Posterior cingulate gyrus (tissue), 11 donors: ENCODE data around the gene ACSS1.

ENCODE experiments used
- DNase-seq, 10 donors: peaks; one replicate each; pipeline versions ENCODE4 v3.0.0 to v3.0.0-alpha.2; 2020 to 2021; ENCODE audit warnings: mixed read lengths in 3 of 10
- intact Hi-C: fragments of 100-400 bp; cut with DNase I; formaldehyde crosslinking; loops from one replicate; pipeline ENCODE4 v1.15.1; 2023

ACSS1 gene

DNA sequence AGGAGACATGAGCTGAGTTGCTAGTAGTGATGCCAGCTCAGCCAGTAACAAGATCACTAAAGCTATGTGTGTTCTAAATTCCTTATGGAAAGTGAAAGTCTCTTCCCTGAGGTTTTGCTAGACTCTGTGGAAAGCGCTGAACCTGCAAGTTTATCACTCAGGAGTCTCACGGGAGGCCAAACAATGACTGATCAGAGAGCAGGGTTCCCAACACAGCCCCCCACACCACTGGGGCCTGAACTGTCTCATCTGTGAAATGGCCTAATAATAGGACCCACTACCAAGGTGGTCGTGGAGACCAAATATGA, 19.9 kb downstream of the ACSS1 start:
- DNase-seq, result peak in 2 of 10 donors; percentile 11 to 48
- intact Hi-C loops, result no loop called here

- peak in 2 of 10 donors; percentile 32 to 71 for DNase-seq
- intact Hi-C loops, result no loop called here
These were observed 20.4 kb downstream of the ACSS1 start for GRCh38 chr20:25037288-25038102.

DNA sequence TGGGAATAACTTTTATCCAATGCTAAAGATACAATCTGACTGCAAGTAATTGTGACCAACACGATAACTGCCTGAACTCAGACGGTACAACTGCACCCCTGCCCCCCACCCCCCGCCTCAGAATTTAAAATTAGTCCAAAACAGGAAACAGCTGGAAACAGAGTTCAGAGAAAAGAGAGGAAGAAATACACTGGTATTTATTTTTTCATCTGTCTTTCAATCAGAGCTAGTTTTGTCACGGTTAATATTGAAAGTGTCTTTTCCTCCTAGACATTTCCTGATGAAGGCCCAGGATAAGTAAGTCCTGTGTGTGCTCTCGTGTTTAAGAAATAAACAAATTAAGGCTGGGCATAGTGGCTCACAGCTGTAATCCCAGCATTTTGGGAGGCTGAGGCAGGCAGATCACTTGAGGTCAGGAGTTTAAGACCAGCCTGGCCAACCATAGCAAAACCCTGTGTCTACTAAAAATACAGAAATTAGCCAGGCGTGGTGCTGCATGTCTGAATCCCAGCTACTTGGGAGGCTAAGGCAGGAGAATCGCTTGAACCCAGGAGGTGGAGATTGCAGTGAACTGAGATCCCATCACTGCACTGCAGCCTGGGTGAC, 21.5 kb downstream of the ACSS1 start:
- intact Hi-C loops, result no loop called here
- DNase-seq, result peak in 1 of 10 donors; percentile 29

- peak in 2 of 10 donors; percentile 4 to 55 for DNase-seq
These were observed 22.0 kb downstream of the ACSS1 start for GRCh38 chr20:25035921-25036320.

GRCh38 chr20:25033924-25034300, 24.0 kb downstream of the ACSS1 start:
- DNase-seq, result peak in 2 of 10 donors; percentile 11 to 31
- intact Hi-C loops, result loop anchor here (2.0 kb wide), 2 partner anchors 23 to 39 kb away; no protein-coding TSS in a partner anchor

More at GRCh38 chr20:25035921-25036320, 22.0 kb downstream of the ACSS1 start:
- intact Hi-C loops, result no loop called here

GRCh38 chr20:25033265-25033923, 24.5 kb downstream of the ACSS1 start:
- intact Hi-C loops, result loop anchor here (2.0 kb wide), 2 partner anchors 23 to 39 kb away; no protein-coding TSS in a partner anchor
- DNase-seq, result peak in 1 of 10 donors; percentile 55

DNA sequence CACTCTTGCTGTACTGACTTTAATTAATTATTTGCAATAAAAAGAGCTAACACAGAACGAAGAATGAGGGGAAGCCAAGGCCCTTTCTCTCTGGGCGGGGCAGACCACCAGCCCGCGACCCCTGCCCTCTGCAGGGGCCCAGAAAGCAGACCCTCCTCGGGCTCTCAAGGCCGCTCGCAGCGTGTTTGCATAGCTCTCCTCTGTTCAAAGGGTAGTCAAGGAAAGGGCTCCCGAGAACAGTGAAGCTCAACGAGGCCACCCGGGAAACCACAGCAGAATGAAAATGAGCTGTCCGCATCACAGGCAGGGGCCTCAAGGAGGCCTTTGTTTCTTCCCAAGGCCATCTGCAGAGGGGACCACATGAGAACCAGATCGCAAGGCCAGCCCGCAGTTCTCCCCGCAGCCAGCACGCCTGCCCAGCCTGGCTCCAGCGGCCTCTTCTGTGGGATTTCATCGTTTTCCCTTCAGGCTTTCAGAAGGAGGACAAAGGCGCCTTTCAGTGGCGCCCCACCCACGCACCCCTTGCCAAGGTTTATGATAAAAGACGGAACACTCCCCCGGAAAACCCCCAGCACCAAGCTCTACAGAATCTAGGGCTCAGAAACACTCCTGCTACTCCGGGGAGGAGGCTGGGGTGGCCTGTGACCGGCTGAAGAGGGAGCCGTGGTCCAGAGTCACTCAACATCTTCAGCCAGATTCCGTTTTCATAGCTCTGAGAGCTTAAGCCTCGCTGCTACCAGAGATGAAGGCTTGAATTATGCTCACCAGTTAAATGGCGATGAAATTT, 25.3 kb downstream of the ACSS1 start:
- intact Hi-C loops, result loop anchor here (2.0 kb wide), 2 partner anchors 24 to 38 kb away; no protein-coding TSS in a partner anchor
- DNase-seq, result peak; percentile 84 to 99 (median 92)

GRCh38 chr20:25032065-25032477, 25.9 kb downstream of the ACSS1 start:
- intact Hi-C loops, result loop anchor here (2.0 kb wide), 2 partner anchors 25 to 37 kb away; no protein-coding TSS in a partner anchor
- DNase-seq, result peak in 9 of 10 donors; percentile 42 to 96 (median 73)

DNA sequence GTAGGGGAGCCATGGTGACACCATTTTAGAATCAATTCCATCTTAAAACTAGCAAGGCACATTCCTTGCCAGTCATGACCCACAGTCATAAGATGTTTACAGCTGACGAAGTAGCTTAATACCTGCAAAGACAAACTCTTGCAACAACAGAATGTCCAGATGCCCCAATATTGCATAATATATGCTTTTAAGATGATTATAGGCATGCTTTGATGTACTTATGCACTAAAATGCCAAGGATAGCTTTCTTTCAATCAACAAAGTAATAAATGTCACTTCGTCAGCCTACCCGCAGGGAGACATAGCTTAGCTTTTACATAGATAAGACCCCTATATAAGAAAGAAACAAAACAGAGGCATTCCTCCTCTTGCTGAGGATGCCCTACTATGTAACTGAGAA, 26.7 kb downstream of the ACSS1 start:
- DNase-seq, result no peak
- intact Hi-C loops, result no loop called here

GRCh38 chr20:25030649-25031207, 27.2 kb downstream of the ACSS1 start:
- DNase-seq, result peak in 4 of 10 donors; percentile 28 to 91 (median 70)
- intact Hi-C loops, result no loop called here

DNA sequence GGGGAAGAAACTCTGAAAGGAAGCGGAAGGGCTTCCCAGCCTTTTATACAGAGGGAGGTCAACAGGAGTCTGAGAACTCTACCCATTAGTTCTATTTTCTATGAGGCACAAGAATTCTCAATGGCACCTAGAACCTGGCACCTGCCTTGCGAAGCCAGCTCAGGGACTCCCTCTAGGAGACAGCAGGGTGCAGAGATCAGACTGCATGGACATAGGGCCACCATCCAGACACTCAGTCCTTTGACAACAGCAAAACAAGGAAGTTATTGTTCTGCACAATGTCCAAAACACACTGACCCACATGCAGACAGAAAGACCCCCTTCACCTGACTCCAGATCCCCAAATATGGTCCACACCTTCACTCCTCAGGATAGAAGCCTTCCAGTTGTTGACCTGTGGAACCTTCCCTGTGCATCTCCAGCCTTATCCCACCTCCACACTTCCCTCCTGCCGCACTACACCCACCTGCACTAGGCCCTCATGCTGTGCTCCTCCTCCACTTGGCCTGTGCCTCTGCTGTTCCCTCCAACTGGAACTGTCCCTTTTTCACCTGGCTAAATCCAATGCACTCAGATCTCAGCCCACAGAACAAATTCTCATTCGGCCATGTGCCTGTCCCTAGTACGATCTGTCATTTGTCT, 27.8 kb downstream of the ACSS1 start:
- peak in 4 of 10 donors; percentile 17 to 88 (median 62) for DNase-seq
- intact Hi-C loops, result no loop called here

DNA sequence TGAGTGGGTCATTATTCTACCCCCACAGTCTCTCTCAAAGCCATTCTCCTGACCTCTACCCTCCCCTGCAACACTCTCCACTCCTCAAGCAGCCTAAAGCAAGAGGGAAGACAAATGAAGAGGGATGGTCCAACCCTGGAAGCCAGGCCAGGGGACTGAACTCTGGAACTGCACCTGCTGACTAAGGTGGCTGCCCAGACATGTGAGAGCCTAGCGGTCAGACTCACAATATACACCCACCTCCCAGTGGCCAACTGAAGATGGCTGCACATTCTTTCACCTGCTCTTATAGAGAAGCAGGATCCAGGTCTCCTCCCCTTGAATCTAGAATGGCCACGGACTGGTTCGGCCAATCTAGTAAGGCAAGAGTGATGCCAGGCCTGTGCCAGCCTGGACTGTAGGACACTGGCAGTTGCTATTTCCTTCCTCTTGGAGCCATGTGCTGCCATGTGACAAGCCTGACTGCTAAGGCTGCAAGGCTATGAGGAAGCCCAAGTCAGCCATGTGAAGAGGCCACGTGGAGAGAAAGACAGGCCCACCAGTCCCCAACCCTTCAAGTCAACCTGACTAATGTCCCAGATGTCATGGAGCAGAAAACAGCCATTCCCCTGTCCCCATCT, 31.8 kb downstream of the ACSS1 start:
- peak in 6 of 10 donors; percentile 0 to 66 (median 20) for DNase-seq

DNA sequence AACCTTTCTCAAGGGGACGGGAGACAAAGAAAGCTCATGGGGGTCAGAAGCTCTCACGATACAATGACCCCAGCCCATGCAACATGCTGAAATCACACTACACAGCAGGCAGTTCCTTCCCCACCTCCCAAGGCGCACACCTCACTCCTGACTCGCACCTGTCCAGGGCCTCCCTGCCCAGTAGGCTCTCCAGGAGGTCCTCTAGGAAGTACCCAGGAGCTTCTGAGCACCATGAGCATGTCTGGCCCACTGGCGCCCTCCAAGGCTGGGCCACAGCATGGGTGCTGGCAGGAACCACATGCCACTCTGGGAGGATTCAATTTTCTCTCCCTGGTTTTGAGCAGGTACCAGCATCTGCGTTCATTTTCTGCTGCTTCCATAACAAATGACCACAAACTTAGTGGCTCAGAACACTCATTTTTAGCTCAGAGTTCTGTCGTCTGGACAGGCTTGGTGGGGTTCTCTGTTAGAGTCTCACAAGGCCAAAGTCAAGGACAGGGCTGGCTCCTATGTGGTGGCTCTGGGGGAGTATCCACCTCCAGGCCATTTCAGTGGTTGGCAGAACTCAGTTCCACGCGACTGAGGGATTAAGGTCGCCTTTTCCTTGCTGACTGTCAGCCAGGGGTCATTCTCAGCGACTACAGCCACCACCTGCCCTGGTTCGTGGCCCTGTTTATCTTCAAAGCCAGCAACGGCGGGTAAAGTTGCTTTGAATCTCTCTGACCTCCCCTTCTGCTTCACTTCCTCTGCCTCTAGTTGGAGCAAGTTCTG, 32.7 kb downstream of the ACSS1 start:
- intact Hi-C loops, result no loop called here
- DNase-seq, result peak in 6 of 10 donors; percentile 0 to 67 (median 27)

More for the DNA sequence above, 31.8 kb downstream of the ACSS1 start:
- intact Hi-C loops, result no loop called here

- DNase-seq, result peak in 5 of 10 donors; percentile 2 to 56 (median 17)
- intact Hi-C loops, result no loop called here
These were observed 33.8 kb downstream of the ACSS1 start for GRCh38 chr20:25024171-25024570.

DNA sequence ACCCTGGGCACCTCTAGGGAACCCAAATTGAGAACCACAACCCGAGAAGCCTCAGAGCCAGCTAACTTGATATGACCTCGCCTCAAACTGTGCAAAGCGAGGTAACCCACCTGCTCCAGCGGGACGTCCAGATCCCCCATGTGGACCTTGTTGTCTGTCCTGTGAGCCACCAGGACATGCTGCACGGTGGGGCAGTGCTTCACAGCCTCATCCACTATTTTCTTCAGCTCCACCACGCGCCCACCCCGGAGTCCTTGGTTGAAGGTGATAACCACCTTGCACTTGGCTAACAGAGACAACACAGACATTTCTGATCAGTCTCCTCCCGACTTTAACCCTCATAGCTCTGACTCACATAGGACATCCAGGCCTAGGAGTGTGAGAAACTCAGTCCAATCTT, 34.6 kb downstream of the ACSS1 start:
- DNase-seq, result peak in 5 of 10 donors; percentile 4 to 46 (median 15)
- intact Hi-C loops, result no loop called here

DNA sequence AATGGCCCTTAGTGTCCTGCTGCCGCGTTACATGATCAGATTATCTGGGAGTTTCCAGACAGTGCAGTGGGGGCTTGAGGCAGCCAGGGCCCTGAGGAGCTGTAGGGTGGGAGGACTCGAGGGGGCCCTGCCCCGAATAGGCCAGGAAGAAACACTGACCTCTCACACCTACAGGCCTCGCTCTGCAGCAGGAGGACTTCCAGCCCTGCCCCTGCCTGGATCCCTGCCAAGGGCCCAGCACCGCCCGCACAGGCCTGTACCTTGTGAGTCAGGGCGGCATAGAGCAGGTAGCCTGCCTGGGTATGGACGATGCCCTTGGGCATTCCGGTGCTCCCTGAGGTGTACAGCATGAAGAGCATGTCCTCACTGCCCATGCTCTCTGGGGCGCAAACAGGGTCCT, 35.3 kb downstream of the ACSS1 start:
- peak in 5 of 10 donors; percentile 14 to 80 (median 48) for DNase-seq
- intact Hi-C loops, result no loop called here

DNA sequence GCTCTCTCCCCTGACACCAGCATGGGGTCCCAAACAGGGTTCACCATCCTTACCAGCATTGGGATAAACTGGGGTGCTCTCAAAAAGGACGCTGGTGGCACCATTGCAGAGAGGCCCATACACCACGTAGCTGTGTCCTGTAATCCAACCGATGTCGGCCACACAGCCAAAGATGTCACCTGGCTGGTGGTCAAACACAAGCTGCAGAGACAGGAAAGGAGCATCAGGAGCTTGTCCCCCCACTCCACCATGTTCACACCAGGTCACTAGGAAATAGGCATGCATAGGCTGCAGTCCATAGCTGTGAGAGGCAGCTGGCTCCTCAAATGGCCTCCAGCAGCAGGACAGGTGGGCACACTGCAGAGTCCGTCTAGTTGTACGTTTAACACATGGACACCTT, 36.6 kb downstream of the ACSS1 start:
- intact Hi-C loops, result no loop called here
- peak in 3 of 10 donors; percentile 5 to 62 (median 11) for DNase-seq

DNA sequence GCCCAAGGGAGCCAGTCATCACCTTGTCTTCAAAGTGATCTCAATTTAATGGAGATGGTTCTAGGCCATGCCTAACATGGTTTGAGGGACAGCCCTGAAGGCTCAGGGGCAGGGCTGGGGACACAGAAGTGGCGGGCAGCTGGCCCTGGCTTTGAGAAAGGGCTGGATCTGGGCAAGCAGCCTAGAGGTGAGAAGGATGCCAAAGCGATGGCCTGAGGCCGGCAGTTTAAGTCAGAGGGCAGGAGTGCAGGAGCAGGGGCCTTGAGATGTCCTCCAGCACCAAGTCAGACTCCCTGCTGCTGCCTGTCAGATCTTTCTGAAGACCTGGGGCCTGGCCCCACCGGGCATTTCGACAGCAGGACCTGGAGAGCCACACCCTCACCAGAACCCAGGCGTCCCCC, 37.0 kb downstream of the ACSS1 start:
- peak in 4 of 10 donors; percentile 12 to 68 (median 41) for DNase-seq
- intact Hi-C loops, result no loop called here
